Mesothelial cell of epicardium (in vitro differentiated cells): ENCODE measurements around the gene GEMIN7. TPM values are rescaled to one million over a fixed set of nuclear protein-coding genes. Genes with fewer than 3 reads are reported as not detected.

Experiments
- DNase-seq, 2 experiments: peaks; one replicate each; pipeline ENCODE4 v3.0.0; 2021; ENCODE audit warnings: low spot score in 2 of 2; ENCODE audit not compliant: unreplicated experiment in 2 of 2
- H3K27ac Mint-ChIP-seq: 2 replicates; pipeline ENCODE4 v1.8.0; 2021; ENCODE audit warnings: mixed read lengths
- H3K27me3 Mint-ChIP-seq: 2 replicates; pipeline ENCODE4 v1.8.0; 2021; ENCODE audit warnings: low read depth, mixed read lengths
- H3K36me3 Mint-ChIP-seq: 2 replicates; pipeline ENCODE4 v1.8.0; 2021; ENCODE audit warnings: mixed read lengths
- H3K4me1 Mint-ChIP-seq: 2 replicates; pipeline ENCODE4 v1.8.0; 2021; ENCODE audit warnings: mixed read lengths
- H3K4me3 Mint-ChIP-seq: 2 replicates; pipeline ENCODE4 v1.8.0; 2021; ENCODE audit warnings: mild to moderate bottlenecking, moderate library complexity, mixed read lengths
- H3K9me3 Mint-ChIP-seq: 2 replicates; pipeline ENCODE4 v1.8.0; 2021; ENCODE audit warnings: mixed read lengths
- total RNA-seq: library from RNA; stranded (reverse); gene quantifications from 3 replicates; pipeline ENCODE4 v1.2.1, GENCODE V29; 2021
- TF ChIP-seq, protein P1 (sequence below): fragments of 200-600 bp; sonication (generic); IDR thresholded peaks from one replicate; pipeline ENCODE4 v1.5.0; 2021; ENCODE audit warnings: antibody characterized with exemption; ENCODE audit not compliant: unreplicated experiment

Gene GEMIN7
- total RNA-seq, 1 donor from 2014 or later: 27.5 TPM

DNA sequence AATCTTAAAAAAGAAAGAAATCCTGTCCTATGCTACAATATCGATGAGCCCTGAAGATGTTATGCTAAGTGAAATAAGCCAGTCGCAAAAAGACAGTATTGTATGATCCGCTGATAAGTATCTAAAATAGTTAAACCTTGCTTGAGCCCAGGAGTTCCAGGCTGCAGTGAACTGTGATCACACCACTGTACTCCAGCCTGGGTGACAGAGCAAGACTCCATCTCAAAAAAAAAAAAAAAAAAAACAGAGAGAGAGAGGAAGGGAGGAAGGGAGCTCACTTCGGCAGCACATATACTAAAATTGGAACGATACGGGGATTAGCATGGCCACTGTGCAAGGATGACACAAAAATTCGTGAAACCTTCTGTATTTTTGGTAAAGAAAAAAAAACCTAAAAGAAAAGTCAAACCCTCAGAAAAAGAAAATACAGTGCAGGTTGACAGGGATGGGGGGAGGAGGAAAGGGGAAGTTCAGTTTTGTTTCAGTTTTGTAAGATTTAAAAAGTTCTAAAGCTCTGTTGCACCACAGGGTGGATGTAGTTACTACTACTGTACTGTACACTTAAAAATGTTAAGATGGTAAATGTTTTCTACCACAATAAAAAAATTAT, 31.8 kb upstream of the GEMIN7 start:
- TF ChIP-seq, protein P1, sequence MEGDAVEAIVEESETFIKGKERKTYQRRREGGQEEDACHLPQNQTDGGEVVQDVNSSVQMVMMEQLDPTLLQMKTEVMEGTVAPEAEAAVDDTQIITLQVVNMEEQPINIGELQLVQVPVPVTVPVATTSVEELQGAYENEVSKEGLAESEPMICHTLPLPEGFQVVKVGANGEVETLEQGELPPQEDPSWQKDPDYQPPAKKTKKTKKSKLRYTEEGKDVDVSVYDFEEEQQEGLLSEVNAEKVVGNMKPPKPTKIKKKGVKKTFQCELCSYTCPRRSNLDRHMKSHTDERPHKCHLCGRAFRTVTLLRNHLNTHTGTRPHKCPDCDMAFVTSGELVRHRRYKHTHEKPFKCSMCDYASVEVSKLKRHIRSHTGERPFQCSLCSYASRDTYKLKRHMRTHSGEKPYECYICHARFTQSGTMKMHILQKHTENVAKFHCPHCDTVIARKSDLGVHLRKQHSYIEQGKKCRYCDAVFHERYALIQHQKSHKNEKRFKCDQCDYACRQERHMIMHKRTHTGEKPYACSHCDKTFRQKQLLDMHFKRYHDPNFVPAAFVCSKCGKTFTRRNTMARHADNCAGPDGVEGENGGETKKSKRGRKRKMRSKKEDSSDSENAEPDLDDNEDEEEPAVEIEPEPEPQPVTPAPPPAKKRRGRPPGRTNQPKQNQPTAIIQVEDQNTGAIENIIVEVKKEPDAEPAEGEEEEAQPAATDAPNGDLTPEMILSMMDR: no peak
- DNase-seq: no peak
- Mint-ChIP-seq H3K9me3 (no peaks in the 10 kb centered on the region), H3K27ac (peak overlapping the region; percentile 75), H3K4me3 (no peak overlapping the region), H3K36me3 (peaks cover 10% of the 10 kb centered on the region), H3K4me1 (no peaks in the 10 kb centered on the region), H3K27me3 (no peaks in the 10 kb centered on the region)

DNA sequence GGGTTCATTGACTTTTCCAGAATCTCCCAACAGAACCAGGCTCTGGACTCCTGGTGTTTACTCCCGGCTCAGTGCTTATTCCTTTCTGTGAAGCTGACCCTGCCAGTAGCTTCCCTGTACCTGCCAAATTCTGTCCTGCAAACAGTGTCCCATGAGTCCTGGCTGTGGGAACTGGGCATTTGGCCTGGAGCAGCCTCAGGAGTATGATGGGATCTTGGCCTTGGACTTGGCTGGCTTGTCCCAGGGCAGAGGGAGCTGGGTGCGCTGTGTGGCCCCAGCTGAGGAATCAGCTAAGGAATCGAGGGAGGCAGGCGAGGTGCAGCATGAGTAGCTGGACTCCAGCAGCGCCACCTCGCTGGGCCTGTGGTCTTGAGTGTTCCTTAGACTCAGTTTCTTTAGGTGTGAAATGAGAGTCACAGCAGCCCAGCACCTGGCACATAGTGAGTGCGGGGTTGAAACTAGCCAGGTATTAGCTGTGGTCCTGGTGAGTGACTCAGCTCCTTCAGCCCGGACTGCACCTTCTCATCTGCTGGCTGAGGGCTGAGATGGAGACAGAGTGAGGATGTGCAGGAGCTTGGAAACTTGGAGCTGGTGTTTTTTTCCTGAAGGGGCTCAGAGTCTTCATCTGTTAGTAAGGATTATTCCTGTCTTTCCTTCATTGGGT, 29.9 kb upstream of the GEMIN7 start:
- peak overlapping the region; percentile 9 for H3K27ac Mint-ChIP-seq
- H3K36me3 Mint-ChIP-seq: peaks cover 14% of the 10 kb centered on the region
- no peaks in the 10 kb centered on the region for H3K27me3 Mint-ChIP-seq

GRCh38 chr19:45050036-45050435, 29.0 kb upstream of the GEMIN7 start:
- no peaks in the 10 kb centered on the region for H3K27me3 Mint-ChIP-seq
- H3K27ac Mint-ChIP-seq: peak overlapping the region; percentile 9
- no peaks in the 10 kb centered on the region for H3K9me3 Mint-ChIP-seq
- no peak for DNase-seq
- H3K4me3 Mint-ChIP-seq: no peak overlapping the region
- TF ChIP-seq, protein P1: no peak
- no peaks in the 10 kb centered on the region for H3K4me1 Mint-ChIP-seq
- peaks cover 16% of the 10 kb centered on the region for H3K36me3 Mint-ChIP-seq

More for the DNA sequence above, 29.9 kb upstream of the GEMIN7 start:
- TF ChIP-seq, protein P1: no peak
- DNase-seq: no peak
- Mint-ChIP-seq H3K9me3 (no peaks in the 10 kb centered on the region), H3K4me1 (no peaks in the 10 kb centered on the region), H3K4me3 (no peak overlapping the region)

DNA sequence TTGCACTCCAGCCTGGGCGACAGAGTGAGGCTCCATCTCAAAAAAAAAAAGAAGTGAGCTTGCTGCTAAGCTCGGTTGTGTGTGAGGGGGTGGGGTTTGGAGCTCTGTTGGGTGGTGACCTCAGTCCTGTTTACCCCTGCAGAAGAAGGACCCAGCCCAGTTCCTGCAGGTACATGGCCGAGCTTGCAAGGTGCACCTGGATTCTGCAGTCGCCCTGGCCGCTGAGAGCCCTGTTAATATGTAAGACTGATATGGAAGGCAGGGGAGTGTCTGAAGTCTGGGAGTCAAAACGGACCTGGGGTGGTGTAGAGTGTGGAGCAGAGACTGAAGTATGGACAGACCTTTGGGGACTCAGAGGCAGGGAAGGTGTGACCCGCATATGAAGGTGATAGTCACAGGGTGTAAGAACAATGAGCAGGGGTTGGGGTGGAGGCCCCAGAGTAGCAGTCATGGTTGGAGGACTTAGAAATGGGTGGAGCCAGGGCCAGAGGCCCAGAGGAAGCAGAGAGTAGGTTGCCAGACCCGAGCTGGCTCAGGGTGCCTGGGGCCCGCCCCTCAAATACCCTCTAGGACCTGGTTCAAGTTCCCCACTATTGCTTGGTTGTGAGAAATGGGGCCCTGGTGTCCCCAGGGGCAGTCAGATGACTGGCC, 27.0 kb upstream of the GEMIN7 start:
- Mint-ChIP-seq H3K27me3 (no peaks in the 10 kb centered on the region), H3K4me3 (no peak overlapping the region), H3K9me3 (no peaks in the 10 kb centered on the region), H3K36me3 (peaks cover 18% of the 10 kb centered on the region), H3K4me1 (no peaks in the 10 kb centered on the region), H3K27ac (no peak overlapping the region)
- no peak for DNase-seq
- TF ChIP-seq, protein P1: no peak

DNA sequence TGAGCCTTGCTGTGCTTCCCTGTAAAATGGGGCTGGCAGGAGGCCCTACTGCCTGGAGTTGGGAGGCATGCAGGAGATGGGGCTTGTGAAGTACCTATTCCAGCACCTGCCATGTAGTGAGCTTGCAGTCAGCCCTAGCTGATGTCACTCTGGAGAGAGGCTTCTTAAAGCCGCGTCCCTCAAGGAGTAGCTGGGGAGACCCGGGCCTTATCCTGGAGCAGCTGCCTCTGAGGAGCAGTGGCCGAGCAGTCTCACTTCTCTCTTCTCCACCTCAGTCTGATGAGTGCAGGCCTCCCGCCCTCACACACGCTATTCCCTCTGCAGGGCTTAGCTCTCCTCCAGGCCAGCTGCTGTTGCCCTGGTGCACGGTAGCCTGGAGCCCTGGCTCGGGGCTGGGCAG, 22.2 kb upstream of the GEMIN7 start:
- Mint-ChIP-seq H3K27ac (no peak overlapping the region), H3K27me3 (no peaks in the 10 kb centered on the region), H3K36me3 (peaks cover 43% of the 10 kb centered on the region), H3K9me3 (no peaks in the 10 kb centered on the region), H3K4me3 (no peak overlapping the region), H3K4me1 (no peaks in the 10 kb centered on the region)
- no peak for DNase-seq
- TF ChIP-seq, protein P1: no peak
